Measurements from ENCODE around the gene NKAIN2.

GRCh38 chr6:123972600-123973294, 169.1 kb downstream of the NKAIN2 start:
- no peak for TF ChIP-seq EZH2 (IDR thresholded peaks at IDR 0.05; ENCODE audit: borderline replicate concordance, low read length)
- no peak for TF ChIP-seq CTCF (conservative IDR thresholded peaks at IDR 0.05 in 1 of 2, IDR thresholded peaks at IDR 0.05 in 1 of 2; ENCODE audit: extremely low read depth in 1 of 2, insufficient read depth in 1 of 2, low read depth in 1 of 2, low read length in 2 of 2)

Data from mammary epithelial cell (primary cell).